Measurements from ENCODE around the gene PIGS.
"Not testable (repeated sequence)": the region's sequence is repeated elsewhere in the genome, so short reads cannot be mapped to it uniquely, and the experiment has no call there.

The PIGS gene

DNA sequence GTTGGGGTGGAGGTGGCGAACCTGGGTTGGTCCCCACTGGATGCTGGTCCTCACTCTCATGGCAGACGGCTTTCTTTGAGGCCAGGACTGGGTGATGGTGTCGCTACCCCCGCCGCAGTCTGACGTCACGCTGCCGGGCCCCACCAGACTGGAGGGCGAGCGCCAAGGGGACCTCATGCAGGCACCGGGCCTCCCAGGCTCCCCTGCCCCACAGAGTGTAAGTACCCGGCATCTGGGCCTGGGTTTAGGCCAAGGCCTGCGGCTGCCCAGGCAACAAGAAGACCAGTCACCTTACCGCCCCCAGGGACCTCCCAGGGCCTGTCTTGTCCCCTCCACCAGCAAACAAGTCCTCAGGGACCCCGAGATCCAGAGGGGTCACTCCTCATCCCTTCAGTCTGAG is 47.4 kb downstream of the PIGS start:
- H3K9ac ChIP-seq (ENCODE audit: low read depth in 1 of 2, low read length in 2 of 2), result no peak overlapping the region

DNA sequence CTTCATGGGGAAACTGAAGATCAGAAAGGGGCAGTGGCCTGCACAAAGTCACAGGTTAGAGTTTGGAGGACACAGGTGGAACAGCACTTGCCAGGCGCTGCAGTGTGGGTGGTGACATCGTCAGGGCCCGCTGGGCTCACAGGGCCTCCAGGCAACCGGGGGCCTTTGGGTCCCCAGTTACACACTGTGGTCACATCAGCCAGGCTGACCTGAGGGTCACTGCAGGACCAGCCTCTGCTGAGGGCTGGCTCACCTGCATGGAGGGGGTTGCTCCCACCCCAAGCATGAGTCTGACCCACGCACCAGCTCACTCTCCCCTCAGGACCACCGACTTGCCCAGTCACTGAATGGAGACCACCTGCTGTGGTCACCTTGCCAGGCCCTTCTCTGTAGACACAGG is 48.1 kb downstream of the PIGS start:
- Histone ChIP-seq H3K4me3 (ENCODE audit: low read length in 2 of 2) (no peak overlapping the region), H3K27ac (ENCODE audit: low read depth in 2 of 2, low read length in 2 of 2) (no peak overlapping the region), H3K9me3 (ENCODE audit: control insufficient read depth in 2 of 2, low read length in 2 of 2) (no peaks in the 10 kb centered on the region), H3K27me3 (ENCODE audit: control insufficient read depth in 2 of 2, insufficient read depth in 2 of 2, low read length in 2 of 2) (no peaks in the 10 kb centered on the region), H3K9ac (ENCODE audit: low read depth in 1 of 2, low read length in 2 of 2) (no peak overlapping the region), H3K36me3 (ENCODE audit: control insufficient read depth in 2 of 2, insufficient read depth in 2 of 2, low read length in 2 of 2) (no peaks in the 10 kb centered on the region), H3K4me1 (ENCODE audit: control insufficient read depth in 2 of 2, insufficient read depth in 2 of 2, low read length in 2 of 2) (peaks cover 34 to 40% of the 10 kb centered on the region in 2 donors)

More for the DNA sequence above, 47.4 kb downstream of the PIGS start:
- no peaks in the 10 kb centered on the region for H3K27me3 ChIP-seq (ENCODE audit: control insufficient read depth in 2 of 2, insufficient read depth in 2 of 2, low read length in 2 of 2)
- H3K4me1 ChIP-seq (ENCODE audit: control insufficient read depth in 2 of 2, insufficient read depth in 2 of 2, low read length in 2 of 2), result peaks cover 37 to 45% of the 10 kb centered on the region in 2 donors
- H3K36me3 ChIP-seq (ENCODE audit: control insufficient read depth in 2 of 2, insufficient read depth in 2 of 2, low read length in 2 of 2), result no peaks in the 10 kb centered on the region
- H3K27ac ChIP-seq (ENCODE audit: low read depth in 2 of 2, low read length in 2 of 2), result no peak overlapping the region
- no peak overlapping the region for H3K4me3 ChIP-seq (ENCODE audit: low read length in 2 of 2)
- H3K9me3 ChIP-seq (ENCODE audit: control insufficient read depth in 2 of 2, low read length in 2 of 2), result no peaks in the 10 kb centered on the region

DNA sequence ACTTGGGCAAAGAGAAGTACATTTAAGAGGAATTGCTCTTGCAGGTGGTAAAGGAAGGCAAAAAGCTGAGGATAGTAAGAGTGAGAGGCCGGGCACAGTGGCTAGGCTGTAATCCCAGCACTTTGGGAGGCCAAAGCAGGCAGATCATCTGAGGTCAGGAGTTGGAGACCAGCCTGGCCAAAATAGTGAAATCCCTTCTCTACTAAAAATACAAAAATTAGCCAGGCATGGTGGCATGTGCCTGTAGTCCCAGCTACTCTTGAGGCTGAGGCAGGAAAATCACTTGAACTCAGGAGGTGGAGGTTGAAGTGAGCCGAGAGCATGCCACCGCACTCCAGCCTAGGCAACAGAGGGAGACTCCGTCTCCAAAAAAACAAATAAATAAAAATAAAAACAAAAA is 49.0 kb downstream of the PIGS start:
- H3K27ac ChIP-seq (ENCODE audit: low read depth in 2 of 2, low read length in 2 of 2); H3K36me3 ChIP-seq (ENCODE audit: control insufficient read depth in 2 of 2, insufficient read depth in 2 of 2, low read length in 2 of 2); H3K9ac ChIP-seq (ENCODE audit: low read depth in 1 of 2, low read length in 2 of 2); H3K9me3 ChIP-seq (ENCODE audit: control insufficient read depth in 2 of 2, low read length in 2 of 2); H3K4me3 ChIP-seq (ENCODE audit: low read length in 2 of 2); H3K27me3 ChIP-seq (ENCODE audit: control insufficient read depth in 2 of 2, insufficient read depth in 2 of 2, low read length in 2 of 2): not testable (repeated sequence)
- H3K4me1 ChIP-seq (ENCODE audit: control insufficient read depth in 2 of 2, insufficient read depth in 2 of 2, low read length in 2 of 2), result peaks cover 26 to 31% of the 10 kb centered on the region in 2 donors

DNA sequence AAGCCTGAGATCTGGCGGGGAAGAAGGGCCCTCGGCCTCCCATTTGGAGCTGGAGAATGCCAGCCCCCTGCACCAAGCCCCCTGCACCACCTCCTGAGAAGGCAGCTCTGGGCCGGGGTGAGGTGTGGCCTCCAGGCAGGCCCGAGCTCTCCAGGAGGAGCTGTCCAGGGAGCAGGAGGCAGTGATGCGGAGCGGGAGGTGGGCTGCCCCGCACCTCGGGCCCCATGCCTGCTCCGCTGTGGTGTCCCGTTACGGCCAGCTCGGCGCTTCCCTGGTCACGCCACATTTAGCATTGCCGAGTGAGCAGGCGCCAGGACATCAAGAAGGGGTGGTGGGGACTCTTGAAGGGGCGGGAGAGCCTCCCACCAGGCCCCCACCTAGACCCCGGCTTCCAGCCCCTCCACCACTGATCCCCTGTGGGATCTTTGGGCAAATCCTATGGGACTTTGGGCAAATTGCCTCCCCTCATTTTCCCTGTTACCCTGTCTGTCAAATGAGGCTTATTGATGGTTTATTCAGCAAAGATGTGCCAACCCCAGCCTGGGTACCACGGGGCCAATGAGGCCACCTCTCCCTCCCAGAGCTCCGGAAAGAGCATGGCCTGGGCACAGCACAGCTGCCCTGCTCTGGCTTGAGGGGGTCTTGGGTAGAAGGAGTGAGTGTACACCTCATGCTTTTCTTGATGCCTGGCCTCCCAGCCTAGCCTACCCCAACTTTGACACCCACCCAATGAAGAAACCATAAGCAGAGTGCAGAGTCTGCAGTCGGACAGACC is 49.8 kb downstream of the PIGS start:
- no peaks in the 10 kb centered on the region for H3K9me3 ChIP-seq (ENCODE audit: control insufficient read depth in 2 of 2, low read length in 2 of 2)
- no peak overlapping the region for H3K9ac ChIP-seq (ENCODE audit: low read depth in 1 of 2, low read length in 2 of 2)
- H3K4me3 ChIP-seq (ENCODE audit: low read length in 2 of 2), result no peak overlapping the region
- H3K27ac ChIP-seq (ENCODE audit: low read depth in 2 of 2, low read length in 2 of 2), result no peak overlapping the region
- H3K27me3 ChIP-seq (ENCODE audit: control insufficient read depth in 2 of 2, insufficient read depth in 2 of 2, low read length in 2 of 2), result no peaks in the 10 kb centered on the region
- no peaks in the 10 kb centered on the region for H3K36me3 ChIP-seq (ENCODE audit: control insufficient read depth in 2 of 2, insufficient read depth in 2 of 2, low read length in 2 of 2)
- H3K4me1 ChIP-seq (ENCODE audit: control insufficient read depth in 2 of 2, insufficient read depth in 2 of 2, low read length in 2 of 2), result peaks cover 19 to 23% of the 10 kb centered on the region in 2 donors

DNA sequence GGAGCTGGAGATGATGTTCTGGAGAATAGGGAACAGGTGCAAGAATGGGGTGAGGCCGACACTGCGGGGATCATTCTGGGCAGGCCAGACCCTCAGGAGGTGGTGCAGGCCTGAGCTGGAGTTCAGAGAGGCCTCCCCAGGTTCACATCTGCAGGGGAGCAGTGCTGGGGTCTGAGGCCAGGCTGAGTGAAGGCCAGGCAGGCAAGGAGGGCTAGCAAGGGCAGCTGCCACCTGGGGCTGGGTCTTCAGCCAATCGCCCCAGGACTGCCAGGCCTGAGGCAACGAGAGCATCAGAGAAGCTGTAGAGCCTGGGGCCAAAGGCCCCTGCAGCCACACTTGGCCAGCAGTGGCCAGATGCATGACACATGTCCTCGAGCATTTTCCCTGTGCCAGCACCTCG is 50.6 kb downstream of the PIGS start:
- Histone ChIP-seq H3K36me3 (ENCODE audit: control insufficient read depth in 2 of 2, insufficient read depth in 2 of 2, low read length in 2 of 2) (no peaks in the 10 kb centered on the region), H3K9me3 (ENCODE audit: control insufficient read depth in 2 of 2, low read length in 2 of 2) (no peaks in the 10 kb centered on the region), H3K4me3 (ENCODE audit: low read length in 2 of 2) (no peak overlapping the region), H3K27me3 (ENCODE audit: control insufficient read depth in 2 of 2, insufficient read depth in 2 of 2, low read length in 2 of 2) (no peaks in the 10 kb centered on the region), H3K4me1 (ENCODE audit: control insufficient read depth in 2 of 2, insufficient read depth in 2 of 2, low read length in 2 of 2) (peaks cover 13 to 15% of the 10 kb centered on the region in 2 donors), H3K9ac (ENCODE audit: low read depth in 1 of 2, low read length in 2 of 2) (no peak overlapping the region), H3K27ac (ENCODE audit: low read depth in 2 of 2, low read length in 2 of 2) (no peak overlapping the region)

DNA sequence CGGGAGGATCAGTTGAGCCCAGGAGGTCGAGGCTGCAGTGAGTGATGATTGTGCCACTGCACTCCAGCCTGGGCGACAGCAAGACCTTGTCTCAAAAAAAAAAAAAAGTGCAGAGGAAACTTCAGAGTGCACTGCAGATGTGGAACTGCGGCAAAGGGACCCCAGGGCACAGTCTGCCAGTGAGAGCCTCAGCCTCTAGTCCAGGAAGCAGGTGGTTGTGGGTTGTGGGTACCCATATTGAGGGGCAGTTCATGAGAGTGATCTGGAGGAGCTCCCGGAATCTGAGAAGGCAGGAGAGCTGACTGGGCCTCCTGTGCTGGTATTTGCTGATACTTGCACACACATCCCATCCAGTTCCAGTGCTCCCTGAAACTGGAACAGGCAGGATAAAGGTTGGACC is 52.1 kb downstream of the PIGS start:
- Histone ChIP-seq H3K27ac (ENCODE audit: low read depth in 2 of 2, low read length in 2 of 2) (peak overlapping the region in 1 of 2 donors; percentile 38), H3K36me3 (ENCODE audit: control insufficient read depth in 2 of 2, insufficient read depth in 2 of 2, low read length in 2 of 2) (no peaks in the 10 kb centered on the region), H3K9me3 (ENCODE audit: control insufficient read depth in 2 of 2, low read length in 2 of 2) (no peaks in the 10 kb centered on the region), H3K4me1 (ENCODE audit: control insufficient read depth in 2 of 2, insufficient read depth in 2 of 2, low read length in 2 of 2) (peaks cover 7 to 11% of the 10 kb centered on the region in 2 donors), H3K4me3 (ENCODE audit: low read length in 2 of 2) (no peak overlapping the region), H3K9ac (ENCODE audit: low read depth in 1 of 2, low read length in 2 of 2) (no peak overlapping the region), H3K27me3 (ENCODE audit: control insufficient read depth in 2 of 2, insufficient read depth in 2 of 2, low read length in 2 of 2) (no peaks in the 10 kb centered on the region)

DNA sequence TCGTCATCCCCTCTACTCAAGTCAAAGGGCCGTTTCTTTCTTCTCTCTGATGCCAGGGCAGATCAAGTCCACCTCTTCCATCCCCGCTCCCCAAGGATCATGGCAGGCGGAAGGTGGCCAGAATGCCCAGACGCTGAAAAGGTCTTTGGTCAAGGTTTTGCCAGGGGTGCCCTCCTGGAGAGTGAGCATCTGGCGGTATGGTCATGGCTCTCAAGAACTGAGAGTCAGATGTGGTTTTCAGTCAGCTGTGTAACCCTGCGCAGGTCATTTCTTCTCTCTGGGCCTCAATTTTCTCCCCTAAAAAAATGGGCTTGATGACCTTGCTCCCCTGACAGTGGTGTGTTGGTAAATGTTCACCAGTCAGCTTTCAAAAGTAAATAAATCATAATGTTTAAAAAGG is 52.7 kb downstream of the PIGS start:
- Histone ChIP-seq H3K9me3 (ENCODE audit: control insufficient read depth in 2 of 2, low read length in 2 of 2) (no peaks in the 10 kb centered on the region), H3K9ac (ENCODE audit: low read depth in 1 of 2, low read length in 2 of 2) (no peak overlapping the region), H3K4me3 (ENCODE audit: low read length in 2 of 2) (no peak overlapping the region), H3K36me3 (ENCODE audit: control insufficient read depth in 2 of 2, insufficient read depth in 2 of 2, low read length in 2 of 2) (no peaks in the 10 kb centered on the region), H3K27ac (ENCODE audit: low read depth in 2 of 2, low read length in 2 of 2) (peak overlapping the region in 1 of 2 donors; percentile 38), H3K27me3 (ENCODE audit: control insufficient read depth in 2 of 2, insufficient read depth in 2 of 2, low read length in 2 of 2) (no peaks in the 10 kb centered on the region), H3K4me1 (ENCODE audit: control insufficient read depth in 2 of 2, insufficient read depth in 2 of 2, low read length in 2 of 2) (peaks cover 13 to 16% of the 10 kb centered on the region in 2 donors)

DNA sequence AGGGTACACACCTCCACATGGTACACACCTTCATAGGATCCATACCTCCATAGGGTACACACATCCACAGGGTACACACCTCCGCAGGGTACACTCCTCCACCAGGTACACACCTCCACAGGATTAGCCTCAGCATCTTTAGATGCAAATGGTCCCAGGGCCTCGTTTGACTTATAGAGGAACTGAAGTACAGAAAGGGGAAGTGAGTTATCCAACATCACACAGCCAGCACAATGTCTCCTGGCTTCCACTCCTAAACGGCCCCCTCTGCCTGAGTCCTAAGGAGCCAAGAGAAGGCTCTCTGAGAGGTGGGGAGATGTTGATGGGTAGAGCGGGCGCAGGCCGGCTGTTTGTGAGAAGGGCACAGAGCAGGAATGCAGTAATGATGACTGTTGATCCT is 53.2 kb downstream of the PIGS start:
- Histone ChIP-seq H3K27ac (ENCODE audit: low read depth in 2 of 2, low read length in 2 of 2) (no peak overlapping the region), H3K4me1 (ENCODE audit: control insufficient read depth in 2 of 2, insufficient read depth in 2 of 2, low read length in 2 of 2) (peaks cover 13 to 16% of the 10 kb centered on the region in 2 donors), H3K9me3 (ENCODE audit: control insufficient read depth in 2 of 2, low read length in 2 of 2) (no peaks in the 10 kb centered on the region), H3K4me3 (ENCODE audit: low read length in 2 of 2) (no peak overlapping the region), H3K9ac (ENCODE audit: low read depth in 1 of 2, low read length in 2 of 2) (no peak overlapping the region), H3K36me3 (ENCODE audit: control insufficient read depth in 2 of 2, insufficient read depth in 2 of 2, low read length in 2 of 2) (no peaks in the 10 kb centered on the region), H3K27me3 (ENCODE audit: control insufficient read depth in 2 of 2, insufficient read depth in 2 of 2, low read length in 2 of 2) (no peaks in the 10 kb centered on the region)

DNA sequence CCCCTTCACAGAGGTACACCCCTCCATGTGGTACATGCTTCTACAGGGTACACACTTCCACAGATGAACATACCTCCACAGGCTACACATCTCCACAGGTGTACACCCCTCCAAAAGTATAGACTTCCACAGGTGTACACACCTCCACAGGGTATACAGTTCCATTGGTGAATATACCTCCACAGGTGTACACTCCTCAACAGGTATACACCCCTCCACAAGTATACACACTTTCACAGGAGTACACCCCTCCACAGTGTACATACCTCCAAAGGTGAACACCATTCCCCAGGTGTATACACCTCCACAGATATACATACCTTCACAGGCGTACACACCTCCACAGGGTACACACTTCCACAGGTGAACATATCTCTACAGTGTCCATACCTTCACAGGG is 55.8 kb downstream of the PIGS start:
- H3K27me3 ChIP-seq (ENCODE audit: control insufficient read depth in 2 of 2, insufficient read depth in 2 of 2, low read length in 2 of 2), result peaks cover 0 to 1% of the 10 kb centered on the region in 2 donors
- H3K36me3 ChIP-seq (ENCODE audit: control insufficient read depth in 2 of 2, insufficient read depth in 2 of 2, low read length in 2 of 2), result no peaks in the 10 kb centered on the region
- no peak overlapping the region for H3K27ac ChIP-seq (ENCODE audit: low read depth in 2 of 2, low read length in 2 of 2)
- H3K9me3 ChIP-seq (ENCODE audit: control insufficient read depth in 2 of 2, low read length in 2 of 2), result no peaks in the 10 kb centered on the region
- no peak overlapping the region for H3K9ac ChIP-seq (ENCODE audit: low read depth in 1 of 2, low read length in 2 of 2)
- no peak overlapping the region for H3K4me3 ChIP-seq (ENCODE audit: low read length in 2 of 2)
- peaks cover 13 to 16% of the 10 kb centered on the region in 2 donors for H3K4me1 ChIP-seq (ENCODE audit: control insufficient read depth in 2 of 2, insufficient read depth in 2 of 2, low read length in 2 of 2)

DNA sequence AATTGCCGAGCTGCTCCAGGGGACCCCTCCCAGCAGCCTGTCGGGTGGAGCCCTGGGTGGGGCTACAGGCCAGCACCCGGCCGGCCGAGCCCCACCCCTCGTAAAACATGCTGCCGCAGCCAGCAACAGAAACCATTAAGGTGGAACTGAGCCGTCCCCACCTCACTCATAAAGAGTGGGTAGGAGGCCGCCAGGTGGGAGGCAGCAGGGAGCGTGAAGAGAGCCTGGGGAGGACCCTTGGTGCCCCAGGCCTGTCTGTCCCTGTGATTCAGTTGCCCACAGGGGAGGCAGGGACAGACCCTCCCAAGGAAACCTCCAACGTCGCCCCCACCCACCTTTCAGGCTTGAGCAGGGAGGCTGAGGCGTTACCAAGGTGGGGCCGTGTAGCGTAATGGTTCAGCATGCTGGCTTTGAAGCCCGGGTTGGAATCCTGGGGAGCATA is 56.7 kb downstream of the PIGS start:
- Histone ChIP-seq H3K9me3 (ENCODE audit: control insufficient read depth in 2 of 2, low read length in 2 of 2) (no peaks in the 10 kb centered on the region), H3K4me1 (ENCODE audit: control insufficient read depth in 2 of 2, insufficient read depth in 2 of 2, low read length in 2 of 2) (peaks cover 13 to 16% of the 10 kb centered on the region in 2 donors), H3K27me3 (ENCODE audit: control insufficient read depth in 2 of 2, insufficient read depth in 2 of 2, low read length in 2 of 2) (peaks cover 0 to 1% of the 10 kb centered on the region in 2 donors), H3K36me3 (ENCODE audit: control insufficient read depth in 2 of 2, insufficient read depth in 2 of 2, low read length in 2 of 2) (no peaks in the 10 kb centered on the region), H3K4me3 (ENCODE audit: low read length in 2 of 2) (peak overlapping the region in 1 of 2 donors; percentile 48), H3K27ac (ENCODE audit: low read depth in 2 of 2, low read length in 2 of 2) (peak overlapping the region; percentile 74 to 82), H3K9ac (ENCODE audit: low read depth in 1 of 2, low read length in 2 of 2) (peak overlapping the region in 1 of 2 donors; percentile 47)
